Brain microvascular endothelial cell (primary cell): ENCODE results near the gene ZXDC.

Experiments used
- DNase-seq: peaks from one replicate; pipeline ENCODE4 v3.0.0-alpha.2; 2020
- H3K27ac ChIP-seq: fragments of 250-450 bp; sonication (Bioruptor Pico); 2 replicates; pipeline ENCODE4 v1.5.1; 2020; ENCODE audit warnings: mild to moderate bottlenecking, moderate library complexity
- H3K27me3 ChIP-seq: fragments of 250-450 bp; sonication (Bioruptor Pico); replicated peaks from 2 replicates; pipeline ENCODE4 v1.5.1; 2020; ENCODE audit warnings: mild to moderate bottlenecking
- H3K36me3 ChIP-seq: fragments of 250-450 bp; sonication (Bioruptor Pico); replicated peaks from 2 replicates; pipeline ENCODE4 v1.5.1; 2020; ENCODE audit warnings: mild to moderate bottlenecking
- H3K4me3 ChIP-seq: 2 replicates; pipeline ENCODE4 v1.5.1; 2011; ENCODE audit warnings: low read depth, mild to moderate bottlenecking, control low read depth, low read length, moderate library complexity
- CTCF ChIP-seq: IDR thresholded peaks from 2 replicates; pipeline ENCODE4 v1.5.1; 2011; ENCODE audit warnings: low read depth, mild to moderate bottlenecking, moderate library complexity, low read length, control low read depth, inconsistent platforms; ENCODE audit errors: missing control alignments
- in situ Hi-C: cut with HindIII; loops from 2 replicates; pipeline ENCODE4 v1.10.0; 2017; ENCODE audit warnings: low sequenced_read_pairs, low pct_ligation_motif_present

Gene ZXDC

GRCh38 chr3:126466886-126467610 lies 8.6 kb downstream of the ZXDC start:
- no peaks in the 10 kb centered on the region for H3K27me3 ChIP-seq
- in situ Hi-C loops, result no loop called here
- H3K36me3 ChIP-seq, result peaks cover 62% of the 10 kb centered on the region
- no peak for DNase-seq
- H3K27ac ChIP-seq, result no peak overlapping the region
- TF ChIP-seq CTCF, result no peak
- no peak overlapping the region for H3K4me3 ChIP-seq

GRCh38 chr3:126465928-126466544 lies 9.7 kb downstream of the ZXDC start:
- Histone ChIP-seq H3K27ac (no peak overlapping the region), H3K36me3 (peaks cover 72% of the 10 kb centered on the region), H3K4me3 (no peak overlapping the region), H3K27me3 (no peaks in the 10 kb centered on the region)
- no peak for DNase-seq
- TF ChIP-seq CTCF, result no peak
- in situ Hi-C loops, result no loop called here

- Histone ChIP-seq H3K4me3 (no peak overlapping the region), H3K36me3 (peaks cover 72% of the 10 kb centered on the region), H3K27me3 (no peaks in the 10 kb centered on the region), H3K27ac (no peak overlapping the region)
- DNase-seq, result no peak
- in situ Hi-C loops, result no loop called here
- TF ChIP-seq CTCF, result no peak
Measured at GRCh38 chr3:126464997-126465396, 10.7 kb downstream of the ZXDC start.

GRCh38 chr3:126464494-126464893 lies 11.2 kb downstream of the ZXDC start:
- no peak for DNase-seq

GRCh38 chr3:126464093-126464492 lies 11.6 kb downstream of the ZXDC start:
- no peaks in the 10 kb centered on the region for H3K27me3 ChIP-seq
- no peak overlapping the region for H3K27ac ChIP-seq
- peaks cover 73% of the 10 kb centered on the region for H3K36me3 ChIP-seq
- no peak for TF ChIP-seq CTCF
- H3K4me3 ChIP-seq, result no peak overlapping the region
- in situ Hi-C loops, result no loop called here
- no peak for DNase-seq

More at GRCh38 chr3:126464494-126464893, 11.2 kb downstream of the ZXDC start:
- Histone ChIP-seq H3K36me3 (peaks cover 71% of the 10 kb centered on the region), H3K27me3 (no peaks in the 10 kb centered on the region), H3K27ac (no peak overlapping the region), H3K4me3 (no peak overlapping the region)
- no peak for TF ChIP-seq CTCF
- in situ Hi-C loops, result no loop called here
